Endometrium (tissue), 2 donors: ENCODE measurements around the gene TRIM28.
A peak's percentile ranks its signal among the peaks of the same experiment; 100 is the strongest.
"Not testable (repeated sequence)": the region's sequence is repeated elsewhere in the genome, so short reads cannot be mapped to it uniquely, and the experiment has no call there.

Experiments used
- FAIRE-seq: peaks from 2 replicates; lab custom pipeline; 2012; peaks lifted over from hg19 to GRCh38; lab: Jason Lieb, UNC
- donor health status: control.
- donor health status: control.

Gene TRIM28

GRCh38 chr19:58561373-58562121 is 17.7 kb downstream of the TRIM28 start:
- no peak for FAIRE-seq

- FAIRE-seq: no peak
These were observed 18.5 kb downstream of the TRIM28 start for GRCh38 chr19:58562122-58563033.

DNA sequence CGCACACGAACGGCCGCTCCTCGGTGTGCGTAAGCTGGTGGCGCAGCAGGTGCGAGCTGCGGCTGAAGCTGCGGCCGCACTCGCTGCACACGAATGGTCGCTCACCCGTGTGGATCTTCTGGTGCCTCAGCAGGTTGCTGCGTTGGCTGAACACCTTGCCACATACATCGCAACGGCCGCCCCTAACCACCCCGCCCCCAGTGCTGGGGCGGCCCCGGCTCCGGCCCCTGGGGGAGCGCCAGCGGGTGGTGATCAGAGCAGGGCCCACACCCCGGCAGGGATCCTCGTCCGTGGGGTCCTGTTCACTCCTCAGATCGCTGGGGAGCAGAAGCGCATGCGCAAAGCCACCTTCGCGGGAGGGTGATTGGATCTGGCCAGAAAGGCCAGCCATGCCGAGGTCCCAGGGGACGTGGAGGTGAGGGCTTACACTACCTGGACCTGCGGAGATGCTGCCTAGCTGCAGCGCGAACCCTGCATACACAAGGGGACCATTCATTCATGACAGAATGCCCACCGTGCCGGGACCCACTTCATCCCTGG is 19.2 kb downstream of the TRIM28 start:
- FAIRE-seq: no peak

GRCh38 chr19:58563823-58564222 is 20.0 kb downstream of the TRIM28 start:
- FAIRE-seq: no peak

DNA sequence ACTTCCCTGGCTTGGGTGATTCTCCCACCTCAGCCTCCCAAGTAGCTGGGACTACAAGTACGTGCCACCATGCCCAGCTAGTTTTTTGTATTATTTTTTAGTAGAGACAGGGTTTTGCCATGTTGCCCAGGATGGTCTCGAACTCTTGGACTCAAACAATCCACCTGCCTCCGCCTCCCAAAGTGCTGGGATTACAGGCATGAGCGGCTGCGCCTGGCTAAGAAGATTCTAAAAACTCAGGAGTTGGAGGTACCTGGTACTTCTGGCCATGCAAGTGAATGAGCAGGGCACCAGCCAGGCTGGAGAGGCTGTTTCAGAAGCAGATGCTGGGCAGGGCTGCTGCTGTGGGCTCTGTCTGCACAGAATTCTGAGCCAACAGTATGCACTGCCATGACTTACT is 23.1 kb downstream of the TRIM28 start:
- FAIRE-seq: no peak

GRCh38 chr19:58568453-58569130 is 24.7 kb downstream of the TRIM28 start:
- FAIRE-seq: no peak

DNA sequence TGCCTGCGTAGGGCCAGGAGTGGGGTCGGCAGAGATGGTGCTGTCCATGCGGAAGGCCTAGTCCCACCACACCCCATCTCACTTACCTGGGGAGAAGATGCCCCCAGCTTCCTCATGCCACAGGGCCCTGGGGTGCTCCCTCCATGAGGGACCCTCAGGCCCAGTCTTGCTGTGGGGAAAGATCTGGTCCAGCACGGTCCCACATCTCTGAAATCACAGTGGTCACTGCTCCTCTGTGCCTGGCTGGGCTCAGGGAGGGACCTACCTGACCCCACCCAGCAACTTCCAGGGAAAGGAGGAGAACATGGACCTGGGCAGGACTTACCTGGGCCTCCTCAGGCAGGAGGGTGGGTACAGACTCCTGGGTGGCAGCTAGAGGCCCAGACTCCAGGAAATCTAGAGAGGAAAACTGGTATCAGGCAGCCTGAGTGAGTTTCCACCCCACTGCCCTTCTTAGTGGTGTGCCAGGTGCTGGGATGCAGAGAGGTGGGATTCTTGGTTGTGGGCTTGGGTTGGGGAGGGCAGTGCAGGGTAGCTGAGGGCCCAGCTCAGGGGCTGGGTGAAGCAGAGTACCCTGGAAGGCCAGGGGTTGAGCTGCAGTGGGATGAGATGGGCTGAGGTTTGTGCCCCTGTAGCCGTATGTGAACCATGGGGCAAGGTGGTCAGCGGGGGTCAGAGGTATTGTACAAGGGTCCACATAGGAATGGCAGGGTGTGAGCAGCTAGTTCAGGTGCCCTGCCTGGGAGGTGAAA is 25.5 kb downstream of the TRIM28 start:
- FAIRE-seq: no peak

DNA sequence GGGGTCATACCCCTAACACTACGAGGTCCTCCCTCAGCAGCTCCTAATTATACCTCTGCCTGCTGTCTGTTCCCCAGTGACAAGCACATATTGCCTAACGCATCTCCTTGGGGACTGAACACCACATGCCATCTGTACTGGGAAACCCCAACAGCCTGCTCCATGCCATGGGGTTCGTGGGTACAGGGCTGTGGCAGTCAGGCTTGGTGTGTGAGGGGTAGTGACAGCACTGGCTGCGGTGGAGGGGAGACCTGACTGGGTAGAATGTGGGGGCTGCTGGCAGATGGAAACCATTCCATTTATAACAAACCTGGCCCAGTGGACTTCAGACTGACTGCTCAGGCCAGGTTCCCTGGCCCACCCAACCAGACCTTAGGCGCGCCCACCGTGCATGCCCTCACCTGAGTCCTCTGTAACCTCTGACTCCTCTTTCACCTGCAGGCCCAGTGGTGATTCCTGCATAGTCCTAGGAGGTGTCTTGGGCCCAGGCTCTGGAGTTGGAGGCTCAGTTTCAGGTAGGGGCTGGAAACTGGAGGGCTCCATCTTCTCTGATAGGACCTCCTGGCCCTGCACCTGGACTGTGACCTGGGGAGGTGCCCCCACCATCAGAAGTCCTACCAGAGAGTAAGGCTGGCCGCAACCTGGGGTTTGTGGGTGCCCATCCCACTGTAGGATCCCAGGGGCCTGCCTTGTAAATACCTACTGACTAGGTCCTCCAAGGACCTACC is 26.2 kb downstream of the TRIM28 start:
- FAIRE-seq: no peak

GRCh38 chr19:58570770-58571574 is 27.1 kb downstream of the TRIM28 start:
- FAIRE-seq: no peak

DNA sequence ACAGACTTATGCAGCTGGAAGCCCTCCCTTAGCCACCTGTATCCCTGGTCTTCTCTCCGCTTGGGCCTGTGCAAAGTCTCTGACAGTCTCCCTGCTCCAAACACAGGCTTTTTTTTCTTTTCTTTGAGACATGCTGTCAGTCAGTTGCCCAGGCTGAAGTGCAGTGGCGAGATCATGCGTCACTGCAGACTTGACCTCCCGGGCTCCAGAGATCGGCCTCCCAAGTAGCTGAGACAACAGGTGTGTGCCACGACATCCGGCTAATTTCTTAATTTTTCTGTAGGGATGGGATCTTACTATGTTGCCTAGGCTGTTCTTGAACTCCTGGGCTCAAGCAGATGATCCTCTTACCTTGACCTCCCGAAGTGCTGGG is 27.7 kb downstream of the TRIM28 start:
- no peak for FAIRE-seq

- FAIRE-seq: no peak
These were observed 28.4 kb downstream of the TRIM28 start for GRCh38 chr19:58572026-58572817.

GRCh38 chr19:58572818-58573657 is 29.2 kb downstream of the TRIM28 start, which contains the start of gene MZF1:
Gene MZF1 (minus strand): TSS chr19:58573335. CDS start chr19:58571389, 1,946 bp downstream.
- FAIRE-seq: peak; percentile 97

- FAIRE-seq: no peak
These were observed 29.8 kb downstream of the TRIM28 start for GRCh38 chr19:58573658-58574164.

DNA sequence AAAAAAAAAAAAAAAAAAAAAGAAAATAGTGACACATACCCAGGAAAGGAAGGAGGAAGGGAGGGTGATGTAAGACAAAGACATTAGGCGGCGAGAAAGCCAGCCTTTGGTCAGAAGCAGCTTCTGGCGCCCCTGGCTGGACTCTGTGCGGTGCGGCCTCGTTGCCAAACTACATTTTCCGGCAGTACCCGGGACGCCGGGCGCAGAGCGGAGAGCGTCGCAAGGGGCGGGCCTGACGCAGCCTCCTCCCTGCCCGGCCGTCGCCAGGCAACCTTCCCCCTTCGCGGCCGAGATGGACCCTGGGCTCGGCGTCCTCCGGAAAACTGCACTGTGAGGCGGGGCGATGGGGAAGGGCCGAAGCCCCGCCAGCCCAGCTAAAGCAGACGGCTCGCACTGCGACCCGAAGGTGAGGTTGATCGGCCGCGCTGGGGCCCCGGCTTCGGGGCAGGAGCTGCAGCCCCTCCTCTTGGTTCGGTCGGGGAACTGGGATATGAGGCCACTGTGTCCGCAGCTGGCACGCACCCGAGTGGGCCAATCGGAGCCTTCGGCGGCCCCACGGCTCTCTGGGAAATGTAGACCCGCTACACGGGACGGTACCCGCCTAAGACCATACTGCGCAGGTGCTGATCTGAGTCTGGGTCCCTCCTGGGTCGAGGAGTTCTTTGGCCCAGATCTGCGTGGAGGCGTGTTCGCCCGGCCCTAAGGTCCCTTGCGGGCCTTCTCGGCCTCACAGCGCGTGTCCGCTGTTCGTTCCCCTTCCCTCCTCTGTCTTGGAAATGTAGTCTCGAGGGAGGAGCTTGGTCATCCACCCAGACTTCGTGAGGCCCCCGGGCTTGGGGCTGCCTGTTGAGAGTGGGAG is 31.5 kb downstream of the TRIM28 start:
- no peak for FAIRE-seq

GRCh38 chr19:58577581-58577980 is 33.7 kb downstream of the TRIM28 start:
- FAIRE-seq: not testable (repeated sequence)

DNA sequence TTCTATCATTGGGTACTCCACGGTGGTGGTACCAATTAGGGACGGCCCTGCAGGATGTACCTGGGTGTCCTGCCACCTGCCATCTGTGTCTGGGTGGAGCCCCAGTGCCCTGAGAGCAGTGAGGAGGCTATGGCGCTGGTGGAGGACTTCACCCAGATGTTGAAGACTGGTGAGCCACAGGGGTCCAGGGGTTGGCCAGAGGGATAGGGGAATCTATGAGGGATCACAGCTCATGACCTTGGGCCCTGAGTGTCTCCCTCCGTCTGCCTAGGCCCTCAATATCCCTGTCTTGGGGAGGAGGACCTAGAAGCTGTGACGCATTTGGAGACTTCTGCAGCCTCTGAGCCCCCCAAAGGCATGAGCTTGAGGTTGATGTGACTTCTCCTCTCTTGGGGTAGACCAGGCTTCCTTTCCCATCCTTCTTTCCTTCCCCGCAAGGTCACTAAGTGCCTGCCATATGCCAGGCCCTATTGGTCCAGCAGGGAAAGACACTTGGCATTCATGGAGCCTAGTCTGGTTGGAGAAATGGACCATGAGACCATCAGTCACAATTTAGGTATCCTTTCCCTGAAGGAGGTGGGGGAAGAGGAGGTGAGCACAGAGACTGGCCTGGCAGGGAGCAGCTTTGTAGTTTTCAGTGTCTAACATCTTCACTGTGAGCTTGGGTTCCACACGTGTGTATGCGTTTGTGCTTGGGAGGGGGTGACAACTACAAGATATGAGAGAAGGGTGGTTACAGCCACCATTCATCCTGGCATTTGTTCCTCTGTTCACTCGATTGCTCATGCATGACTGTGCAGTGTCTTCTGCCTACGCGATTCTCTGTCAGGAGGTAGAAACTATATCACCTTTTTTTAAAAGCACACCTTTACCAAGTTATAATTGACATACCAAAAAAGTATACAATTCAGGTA is 34.4 kb downstream of the TRIM28 start:
- FAIRE-seq: no peak
